IPS-20b (cell line): ENCODE measurements around the gene SOX1.

ENCODE experiments used
- H3K27ac ChIP-seq: one replicate; pipeline ENCODE4 v1.5.1; 2013; ENCODE audit warnings: low read length
- H3K27me3 ChIP-seq: 2 replicates; pipeline ENCODE4 v1.6.1; 2013; ENCODE audit warnings: mild to moderate bottlenecking, low read length, inconsistent platforms; ENCODE audit not compliant: insufficient read depth
- H3K36me3 ChIP-seq: 2 replicates; pipeline ENCODE4 v1.6.1; 2013; ENCODE audit warnings: low read depth, mild to moderate bottlenecking, inconsistent platforms, low read length, moderate library complexity; ENCODE audit not compliant: insufficient read depth
- H3K4me1 ChIP-seq: 2 replicates; pipeline ENCODE4 v1.6.1; 2013; ENCODE audit warnings: mild to moderate bottlenecking, control low read depth, inconsistent platforms, low read length, moderate library complexity; ENCODE audit not compliant: insufficient read depth
- H3K4me3 ChIP-seq: 2 replicates; pipeline ENCODE4 v1.5.1; 2013; ENCODE audit warnings: mild to moderate bottlenecking, low read length, inconsistent platforms
- H3K9ac ChIP-seq: 2 replicates; pipeline ENCODE4 v1.6.1; 2013; ENCODE audit warnings: low read depth, mild to moderate bottlenecking, inconsistent platforms, low read length, moderate library complexity
- H3K9me3 ChIP-seq: 2 replicates; pipeline ENCODE4 v1.6.1; 2013; ENCODE audit warnings: mild to moderate bottlenecking, low read depth, low read length, inconsistent platforms; ENCODE audit not compliant: insufficient read depth

Gene SOX1

DNA sequence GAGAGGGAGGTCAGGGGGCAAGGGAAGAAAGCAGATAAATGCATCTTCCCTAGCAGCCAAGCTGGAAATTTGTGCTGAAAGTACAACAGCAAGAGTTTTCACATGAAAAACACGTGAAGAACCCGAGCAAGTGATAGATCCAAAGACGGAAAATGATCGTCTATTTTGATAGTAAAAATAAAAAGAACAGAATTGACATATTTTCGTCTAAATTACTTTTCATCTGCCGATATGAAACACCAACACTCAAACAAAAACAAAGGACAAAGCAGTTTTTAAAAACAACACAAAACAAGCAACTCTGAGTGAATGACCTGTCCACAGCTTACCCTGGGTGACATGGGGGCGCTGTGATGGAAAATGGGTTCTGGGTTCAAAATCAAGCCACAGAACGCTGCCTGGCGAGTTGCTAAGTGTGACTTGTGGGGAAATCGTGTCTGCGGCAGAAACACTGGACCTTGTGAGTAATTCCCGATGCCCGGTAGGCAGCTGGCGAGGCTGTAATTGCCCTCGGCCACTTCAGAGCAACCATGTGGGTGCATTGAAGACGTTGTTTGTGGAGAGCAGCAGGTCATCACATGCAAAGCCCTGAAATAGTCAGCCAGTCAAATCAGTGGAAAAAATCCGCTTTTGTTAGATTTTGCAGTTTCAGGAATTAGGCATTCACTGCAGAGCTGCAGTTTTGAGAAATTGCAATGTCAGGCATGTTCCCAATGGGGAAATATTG lies 7.4 kb downstream of the SOX1 start:
- Histone ChIP-seq H3K36me3 (no peaks in the 10 kb centered on the region), H3K9me3 (no peaks in the 10 kb centered on the region), H3K4me3 (peak overlapping the region; percentile 65), H3K9ac (no peak overlapping the region), H3K27ac (no peak overlapping the region), H3K27me3 (peaks cover 83% of the 10 kb centered on the region), H3K4me1 (peaks cover 20% of the 10 kb centered on the region; the same call in 1 of the 2 replicates)

DNA sequence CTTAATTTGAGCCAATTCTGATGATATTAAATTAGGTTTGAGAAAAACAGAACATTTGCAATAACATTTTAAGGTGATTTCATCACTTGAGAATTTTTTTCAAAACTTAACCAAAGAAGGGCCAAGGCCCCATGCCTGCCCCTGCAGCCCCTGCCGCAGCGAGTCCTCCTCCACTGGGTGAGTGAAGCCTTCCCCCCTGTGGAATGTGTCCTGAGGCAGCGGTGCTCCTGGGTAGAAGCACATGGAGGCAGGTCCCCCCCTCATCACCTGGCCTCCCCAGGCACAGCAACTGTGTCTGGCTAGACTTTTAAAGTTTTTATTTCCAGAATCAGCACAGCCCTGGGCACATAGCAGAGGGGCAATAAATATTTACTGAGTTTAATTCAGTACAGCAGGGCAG lies 10.8 kb downstream of the SOX1 start:
- no peak overlapping the region for H3K4me3 ChIP-seq
- H3K27ac ChIP-seq = no peak overlapping the region
- H3K9ac ChIP-seq = no peak overlapping the region
- peaks cover 60% of the 10 kb centered on the region for H3K27me3 ChIP-seq
- H3K36me3 ChIP-seq = no peaks in the 10 kb centered on the region
- peaks cover 19% of the 10 kb centered on the region; the same call in 1 of the 2 replicates for H3K4me1 ChIP-seq
- no peaks in the 10 kb centered on the region for H3K9me3 ChIP-seq

DNA sequence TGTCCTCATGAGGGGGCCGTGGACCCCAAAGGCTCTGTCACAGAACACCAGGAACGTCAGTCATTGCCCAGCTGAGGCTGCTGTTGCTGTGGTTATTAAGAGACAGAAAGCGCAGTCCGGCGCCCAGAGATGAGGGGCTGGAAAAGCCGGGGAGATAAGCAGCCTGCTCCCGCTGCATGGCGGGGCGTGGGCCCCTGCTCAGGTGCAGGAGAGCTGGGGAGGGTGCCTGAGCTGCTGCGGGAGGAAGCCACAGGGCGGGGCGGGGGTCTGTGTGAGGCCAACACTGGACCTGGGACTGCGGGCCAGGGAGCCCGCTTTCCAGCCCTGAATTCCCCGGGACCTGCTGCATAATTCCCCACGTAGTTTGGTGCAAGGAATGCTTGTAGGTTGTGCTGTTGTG lies 11.3 kb downstream of the SOX1 start:
- no peak overlapping the region for H3K27ac ChIP-seq
- H3K9ac ChIP-seq = no peak overlapping the region
- H3K4me1 ChIP-seq = peaks cover 19% of the 10 kb centered on the region; the same call in 1 of the 2 replicates
- H3K9me3 ChIP-seq = no peaks in the 10 kb centered on the region
- no peak overlapping the region for H3K4me3 ChIP-seq
- no peaks in the 10 kb centered on the region for H3K36me3 ChIP-seq
- H3K27me3 ChIP-seq = peaks cover 60% of the 10 kb centered on the region

DNA sequence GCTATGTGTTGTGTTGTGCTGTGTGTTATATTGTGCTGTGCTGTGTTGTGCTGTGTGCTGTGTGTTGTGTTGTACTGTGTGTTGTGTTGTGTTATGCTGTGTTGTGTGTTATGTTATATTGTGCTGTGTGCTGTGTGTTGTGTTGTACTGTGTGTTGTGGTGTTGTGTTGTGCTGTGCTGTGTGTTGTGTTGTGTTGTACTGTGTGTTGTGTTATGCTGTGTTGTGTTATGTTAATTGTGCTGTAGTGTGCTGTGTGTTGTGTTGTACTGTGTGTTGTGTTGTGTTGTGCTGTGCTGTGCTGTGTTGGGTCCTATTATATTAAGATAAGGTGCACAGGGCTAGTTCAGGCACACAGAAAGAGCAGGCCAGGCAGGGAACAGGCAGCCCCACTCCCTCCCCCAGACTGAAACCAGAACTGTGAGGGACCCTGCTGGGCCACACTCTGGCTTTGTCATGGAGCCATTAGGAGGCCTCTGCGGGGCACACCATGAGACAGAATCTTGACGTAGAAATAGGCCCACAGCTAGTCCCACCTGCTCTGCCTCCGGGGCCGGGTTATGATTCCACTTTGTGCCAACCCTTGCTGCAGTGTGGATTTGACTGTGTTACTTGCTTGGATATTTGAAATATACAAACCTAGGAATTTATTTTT lies 12.1 kb downstream of the SOX1 start:
- Histone ChIP-seq H3K9ac (no peak overlapping the region), H3K9me3 (peaks cover 6% of the 10 kb centered on the region; the same call in 1 of the 2 replicates), H3K27ac (no peak overlapping the region), H3K4me3 (no peak overlapping the region), H3K27me3 (peaks cover 55% of the 10 kb centered on the region), H3K4me1 (peaks cover 17% of the 10 kb centered on the region; the same call in 1 of the 2 replicates), H3K36me3 (no peaks in the 10 kb centered on the region)

DNA sequence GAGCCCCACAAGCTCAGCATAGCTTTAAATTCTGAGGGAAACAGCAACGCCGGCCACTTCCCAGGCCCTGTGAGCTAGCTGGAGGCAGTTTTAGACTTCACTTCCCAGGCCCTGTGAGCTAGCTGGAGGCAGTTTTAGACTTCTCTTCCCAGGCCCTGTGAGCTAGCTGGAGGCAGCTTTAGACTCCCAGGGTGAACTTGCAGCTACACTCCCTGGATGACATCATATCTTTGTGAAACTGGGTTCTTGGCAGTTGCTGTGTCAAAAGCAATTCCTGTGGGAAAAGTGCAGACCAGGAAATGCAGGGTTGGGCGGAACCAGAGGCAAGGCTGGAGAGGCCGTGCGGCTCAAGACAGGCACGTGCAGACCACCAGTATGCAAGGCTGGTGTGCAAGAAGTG lies 12.7 kb downstream of the SOX1 start:
- no peak overlapping the region for H3K4me3 ChIP-seq
- H3K27ac ChIP-seq = no peak overlapping the region

DNA sequence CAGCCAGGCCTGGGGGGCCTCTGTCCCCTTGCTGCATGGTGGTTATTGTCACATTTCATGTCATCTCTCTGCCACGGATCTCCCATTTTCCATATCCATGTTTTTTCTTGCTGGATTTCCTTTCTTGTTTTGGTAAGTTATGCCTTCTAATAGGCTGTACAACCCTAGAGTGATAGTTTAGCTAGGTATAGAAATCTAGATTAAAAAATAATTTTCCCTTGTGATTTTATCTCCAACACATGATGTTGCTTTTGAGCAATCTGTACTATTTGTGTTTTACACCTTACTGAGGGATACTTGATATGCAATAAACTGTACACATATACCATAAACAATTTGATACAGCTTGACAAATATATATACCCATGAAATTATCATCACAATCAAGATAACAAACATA lies 17.0 kb downstream of the SOX1 start:
- Histone ChIP-seq H3K27me3 (peaks cover 13% of the 10 kb centered on the region; the same call in 1 of the 2 replicates), H3K4me1 (peaks cover 6% of the 10 kb centered on the region; the same call in 1 of the 2 replicates), H3K9ac (no peak overlapping the region), H3K27ac (no peak overlapping the region), H3K4me3 (no peak overlapping the region), H3K9me3 (peaks cover 22% of the 10 kb centered on the region), H3K36me3 (no peaks in the 10 kb centered on the region)

More for the DNA sequence above, 12.7 kb downstream of the SOX1 start:
- no peaks in the 10 kb centered on the region for H3K36me3 ChIP-seq
- peaks cover 48% of the 10 kb centered on the region for H3K27me3 ChIP-seq
- H3K4me1 ChIP-seq = peaks cover 10% of the 10 kb centered on the region; the same call in 1 of the 2 replicates
- H3K9ac ChIP-seq = no peak overlapping the region
- H3K9me3 ChIP-seq = peaks cover 13% of the 10 kb centered on the region

DNA sequence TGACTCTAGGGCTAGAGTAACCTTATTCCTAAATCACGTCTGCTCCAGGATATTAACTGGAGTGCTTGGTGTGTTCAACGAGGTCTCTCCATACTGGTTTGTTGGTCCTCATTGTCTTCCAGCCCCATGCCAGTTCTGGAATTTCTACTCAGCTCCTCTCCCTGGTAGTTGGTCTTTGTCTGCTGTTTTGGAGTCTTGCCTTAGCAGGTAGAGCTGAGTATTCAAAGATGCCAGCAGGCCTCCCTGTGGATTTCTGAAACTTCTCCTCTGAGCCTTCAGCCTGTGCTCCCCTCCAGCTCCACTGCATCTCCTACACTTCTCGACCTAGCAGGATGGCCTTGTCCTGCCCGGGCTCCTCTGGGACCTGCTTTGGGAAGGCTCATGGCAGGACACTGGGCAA lies 25.5 kb downstream of the SOX1 start:
- Histone ChIP-seq H3K9ac (no peak overlapping the region), H3K4me3 (no peak overlapping the region), H3K9me3 (no peaks in the 10 kb centered on the region), H3K27ac (no peak overlapping the region), H3K4me1 (peaks cover 3% of the 10 kb centered on the region; the same call in 1 of the 2 replicates), H3K27me3 (peaks cover 29% of the 10 kb centered on the region), H3K36me3 (no peaks in the 10 kb centered on the region)

DNA sequence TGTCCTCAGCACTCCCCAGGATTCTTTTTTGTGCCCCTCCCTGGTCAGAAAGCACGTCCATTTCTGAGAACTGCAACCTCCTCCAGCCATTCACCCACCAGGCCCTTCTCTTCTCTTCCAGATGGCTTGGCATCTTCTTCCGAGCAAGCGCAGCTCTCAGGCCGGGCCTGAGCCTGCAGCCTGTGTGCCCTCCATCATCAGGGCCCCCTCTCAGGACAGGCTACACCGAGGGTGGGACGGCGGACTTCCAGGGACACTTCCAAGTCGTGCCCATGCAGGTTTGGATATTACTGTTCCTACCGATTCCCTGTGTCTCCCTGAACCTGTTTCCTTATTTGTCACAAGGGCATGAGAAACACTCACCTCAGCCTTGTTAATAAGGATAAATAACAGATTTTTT lies 28.4 kb downstream of the SOX1 start:
- Histone ChIP-seq H3K27ac (no peak overlapping the region), H3K9me3 (no peaks in the 10 kb centered on the region), H3K4me1 (peaks cover 7% of the 10 kb centered on the region; the same call in 1 of the 2 replicates), H3K4me3 (no peak overlapping the region), H3K9ac (no peak overlapping the region), H3K27me3 (peaks cover 42% of the 10 kb centered on the region), H3K36me3 (no peaks in the 10 kb centered on the region)

DNA sequence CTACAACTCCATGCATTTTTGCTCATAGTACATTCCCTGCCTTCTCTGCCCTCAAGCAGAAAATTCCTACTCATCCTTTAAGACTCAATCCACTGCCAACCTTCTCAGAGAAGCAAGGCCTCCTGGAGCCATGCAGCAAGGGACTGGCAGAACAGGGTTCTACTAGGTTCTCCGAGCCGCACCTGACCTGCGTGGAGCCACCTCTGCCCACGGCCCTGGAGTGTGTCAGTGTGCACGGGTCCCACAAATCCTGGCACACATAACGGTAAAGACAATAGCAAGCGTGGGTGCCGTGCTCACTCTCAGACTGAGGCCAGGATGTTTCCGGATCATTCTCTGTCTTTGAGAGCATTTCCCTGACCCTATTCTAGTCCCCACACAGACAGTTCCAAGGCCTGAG lies 30.0 kb downstream of the SOX1 start:
- no peaks in the 10 kb centered on the region for H3K9me3 ChIP-seq
- no peaks in the 10 kb centered on the region for H3K36me3 ChIP-seq
- H3K4me3 ChIP-seq = no peak overlapping the region
- H3K4me1 ChIP-seq = peaks cover 10% of the 10 kb centered on the region; the same call in 1 of the 2 replicates
- no peak overlapping the region for H3K27ac ChIP-seq
- H3K9ac ChIP-seq = no peak overlapping the region
- H3K27me3 ChIP-seq = peaks cover 55% of the 10 kb centered on the region

DNA sequence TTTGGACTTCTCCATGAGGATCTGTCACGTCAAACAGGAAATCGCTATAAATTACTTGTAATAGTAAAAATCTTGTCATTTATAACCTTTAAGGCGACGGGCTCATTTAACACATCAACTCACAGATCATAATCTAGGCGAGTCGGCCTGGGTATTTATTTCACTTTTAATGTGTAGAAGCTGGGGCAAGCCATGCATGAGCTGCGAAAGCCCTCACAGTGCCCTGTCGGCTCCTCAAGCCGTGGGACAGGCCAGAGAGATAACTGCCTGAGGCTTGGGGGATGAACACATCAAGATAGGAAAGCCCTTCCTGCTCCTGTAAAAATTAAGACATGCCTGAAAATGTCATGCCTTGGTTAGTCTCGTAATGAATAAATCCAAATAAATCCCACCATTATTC lies 30.8 kb downstream of the SOX1 start:
- peaks cover 10% of the 10 kb centered on the region; the same call in 1 of the 2 replicates for H3K4me1 ChIP-seq
- peaks cover 63% of the 10 kb centered on the region for H3K27me3 ChIP-seq
- no peak overlapping the region for H3K27ac ChIP-seq
- no peak overlapping the region for H3K9ac ChIP-seq
- H3K9me3 ChIP-seq = no peaks in the 10 kb centered on the region
- H3K36me3 ChIP-seq = no peaks in the 10 kb centered on the region
- H3K4me3 ChIP-seq = no peak overlapping the region

DNA sequence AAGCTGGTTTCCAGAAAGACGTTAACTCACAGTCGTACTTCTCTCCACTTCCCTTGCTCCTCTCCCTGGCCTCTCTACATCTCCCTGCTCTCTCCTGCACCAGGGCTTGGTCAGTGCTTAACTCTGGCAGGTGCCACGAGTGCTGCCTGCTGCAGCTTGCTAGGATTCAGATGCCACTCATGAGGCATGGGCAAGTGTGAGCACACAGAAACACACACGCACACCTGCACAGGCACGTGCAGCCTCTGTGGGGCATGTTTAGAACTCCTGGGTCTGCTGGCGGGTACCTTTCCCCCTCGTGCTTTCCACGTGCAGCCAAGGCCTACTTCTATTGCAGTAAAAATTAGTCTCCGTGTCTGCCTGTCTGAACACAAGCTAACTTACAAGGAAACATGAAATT lies 31.8 kb downstream of the SOX1 start:
- no peaks in the 10 kb centered on the region for H3K36me3 ChIP-seq
- no peak overlapping the region for H3K9ac ChIP-seq
- H3K9me3 ChIP-seq = no peaks in the 10 kb centered on the region
- H3K4me1 ChIP-seq = peaks cover 14% of the 10 kb centered on the region; the same call in 1 of the 2 replicates
- peaks cover 72% of the 10 kb centered on the region for H3K27me3 ChIP-seq
- no peak overlapping the region for H3K27ac ChIP-seq
- no peak overlapping the region for H3K4me3 ChIP-seq
